Measurements from ENCODE around the gene ZEB1.
"Not testable (repeated sequence)": the region's sequence is repeated elsewhere in the genome, so short reads cannot be mapped to it uniquely, and the experiment has no call there.

Gene ZEB1

DNA sequence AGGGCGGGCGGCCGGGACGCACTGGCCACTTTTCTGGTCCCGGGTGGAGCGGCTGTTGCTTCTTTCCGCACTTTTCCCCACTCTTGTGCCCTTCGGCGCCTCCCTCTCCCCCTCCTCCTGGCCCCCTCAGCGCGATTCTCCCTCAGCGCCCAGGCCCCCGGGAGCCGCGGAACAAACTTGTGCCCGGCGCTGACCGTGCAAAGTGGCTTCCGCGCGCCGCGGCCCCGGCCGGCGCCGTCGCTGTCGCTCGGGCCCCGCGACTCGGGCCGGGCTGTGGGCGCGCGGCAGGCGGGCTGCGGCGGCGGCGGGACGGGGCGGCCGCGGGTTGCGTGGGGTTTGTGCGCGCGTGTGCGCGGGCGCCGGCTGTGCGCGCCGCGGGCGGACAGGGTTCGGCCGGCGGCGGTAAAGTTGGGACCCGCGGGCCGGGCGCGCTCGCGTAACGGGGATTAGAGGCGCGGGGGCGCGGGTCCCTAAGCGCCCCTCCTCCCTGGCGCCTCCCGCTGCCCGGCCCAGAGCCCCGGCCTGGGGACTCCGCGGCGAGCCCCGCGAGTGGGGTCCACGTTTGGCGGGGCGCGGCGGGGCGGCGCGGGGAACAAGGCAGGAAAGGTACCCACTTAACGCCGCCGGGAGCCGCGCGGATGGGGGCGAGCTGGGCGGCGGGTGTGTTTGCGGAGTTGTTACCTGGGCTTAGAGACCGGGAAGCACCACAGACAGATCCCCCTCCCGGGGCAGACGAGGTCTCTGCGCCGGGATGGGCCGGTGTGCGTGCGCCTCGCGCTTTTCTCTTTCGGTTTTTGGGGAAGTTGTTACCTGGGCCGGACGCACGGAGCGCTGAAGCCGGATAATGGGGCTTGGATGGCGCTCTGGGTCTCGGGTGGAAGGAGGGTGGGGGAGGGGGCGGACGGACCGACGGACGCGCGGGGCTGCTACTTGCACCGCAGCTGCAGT, 860 bp downstream of the ZEB1 start:
- peak; percentile 44 for DNase-seq

DNA sequence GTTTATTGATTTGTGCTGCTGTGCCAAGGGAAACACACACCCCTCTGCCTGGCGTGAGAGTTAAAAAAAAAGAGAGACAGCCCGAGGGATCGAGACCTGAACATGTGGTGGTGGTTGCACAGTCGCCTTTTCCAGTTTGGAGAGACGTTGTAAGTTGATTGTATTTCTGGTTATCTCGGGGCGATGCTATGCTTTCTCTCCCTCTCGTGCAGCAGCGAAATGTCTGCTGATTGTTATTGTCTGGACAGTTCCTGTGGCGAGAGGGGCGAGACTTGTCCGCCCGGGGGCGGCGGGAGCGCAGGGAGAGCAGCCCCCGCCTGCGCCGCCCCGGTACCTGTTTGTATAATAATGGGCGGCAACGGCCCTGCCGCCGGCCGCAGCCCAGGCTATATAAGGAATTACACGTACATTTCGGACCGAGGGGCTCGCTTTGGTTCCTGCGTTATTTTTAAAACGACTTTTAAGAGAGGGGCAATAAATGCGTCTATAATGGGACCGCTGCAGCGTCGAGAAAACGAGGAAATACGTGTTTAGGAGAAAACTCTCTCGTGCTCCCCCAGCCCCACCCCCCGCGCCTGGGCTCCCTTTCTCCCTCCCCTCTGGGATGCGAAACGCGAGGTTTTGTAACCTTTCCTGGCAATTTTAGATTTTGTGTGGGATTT, 1.7 kb downstream of the ZEB1 start:
- peak; percentile 47 for DNase-seq

DNA sequence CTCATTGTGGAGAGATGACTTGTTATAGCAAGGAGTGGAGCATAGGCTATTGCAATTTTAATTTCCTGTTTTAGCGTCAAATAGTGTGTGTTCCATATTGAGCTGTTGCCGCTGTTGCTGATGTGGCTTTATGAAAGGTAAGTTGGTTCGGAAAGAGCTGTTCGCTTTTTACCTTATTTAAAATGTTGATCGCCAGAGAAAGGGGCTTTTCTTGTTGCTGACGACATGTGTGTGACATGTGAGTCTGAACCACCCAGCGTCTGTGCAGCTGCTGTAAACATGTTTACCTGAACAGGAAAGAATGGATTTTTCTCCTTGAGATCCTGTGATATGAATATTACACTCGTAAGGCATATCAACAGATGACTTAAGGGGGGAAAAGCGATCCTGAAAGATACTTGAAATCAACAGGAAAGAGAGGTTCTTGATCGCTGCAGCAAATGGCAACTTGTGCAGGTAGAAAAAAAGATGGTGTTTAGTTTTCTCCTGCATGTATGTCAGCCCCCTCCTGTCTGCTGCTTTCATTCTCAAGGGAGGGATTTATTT, 2.5 kb downstream of the ZEB1 start:
- no peak for DNase-seq

DNA sequence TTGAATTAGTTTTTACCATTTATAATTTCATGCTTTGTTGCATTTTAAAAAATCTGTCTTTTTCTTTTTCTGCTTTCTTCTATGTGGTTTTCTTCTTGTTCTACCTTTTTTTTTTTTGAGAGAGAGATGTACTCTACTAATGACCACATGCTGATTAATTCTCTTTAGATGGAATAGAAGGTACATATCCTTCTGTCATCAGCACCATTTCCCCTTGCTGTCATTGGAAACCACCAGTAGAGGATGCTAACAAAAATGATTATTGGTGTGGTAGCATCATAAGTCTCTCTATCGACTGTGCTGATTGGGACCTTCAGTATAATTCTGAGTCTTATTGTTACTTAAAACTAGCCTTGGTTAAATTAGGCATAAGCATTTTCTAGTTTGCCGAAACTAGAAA, 3.6 kb downstream of the ZEB1 start:
- no peak for DNase-seq

DNA sequence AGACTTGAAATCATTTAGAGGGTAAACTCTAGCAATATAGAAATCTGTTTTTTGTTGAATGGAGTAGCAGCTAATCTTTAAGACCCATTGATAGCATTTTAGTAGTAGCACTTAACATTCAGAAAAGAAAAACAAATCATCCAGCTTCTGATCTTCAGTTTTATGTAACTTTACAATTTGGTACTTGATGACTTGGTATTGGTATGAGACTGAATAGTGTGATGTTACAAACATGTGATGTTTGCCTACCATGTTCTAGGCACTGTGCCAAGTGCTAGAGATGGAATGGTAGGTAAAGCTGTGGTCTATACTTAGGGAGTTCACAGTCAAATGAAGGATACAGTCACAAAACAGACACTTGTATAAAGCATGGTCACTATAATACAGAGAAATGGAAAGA, 21.3 kb downstream of the ZEB1 start:
- no peak for DNase-seq

DNA sequence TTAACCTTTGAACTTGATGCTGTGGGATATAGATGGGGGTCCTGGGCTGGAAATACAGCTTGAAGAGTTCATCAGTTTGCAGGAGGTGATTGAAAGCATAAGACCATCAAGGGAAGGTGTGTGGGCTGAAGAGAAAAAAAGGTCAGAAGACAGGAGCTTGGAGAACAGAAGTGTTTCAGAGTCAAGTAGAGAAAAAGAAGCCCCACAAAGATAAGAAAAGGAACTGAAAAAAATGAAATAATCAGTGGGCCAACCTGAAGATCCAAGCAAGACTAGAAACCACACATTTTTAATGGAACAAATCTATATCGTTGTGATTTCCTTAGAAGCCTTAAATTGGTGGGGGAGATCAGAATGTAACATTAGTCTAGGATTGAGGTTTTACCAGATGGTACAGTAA, 22.5 kb downstream of the ZEB1 start:
- DNase-seq = no peak

DNA sequence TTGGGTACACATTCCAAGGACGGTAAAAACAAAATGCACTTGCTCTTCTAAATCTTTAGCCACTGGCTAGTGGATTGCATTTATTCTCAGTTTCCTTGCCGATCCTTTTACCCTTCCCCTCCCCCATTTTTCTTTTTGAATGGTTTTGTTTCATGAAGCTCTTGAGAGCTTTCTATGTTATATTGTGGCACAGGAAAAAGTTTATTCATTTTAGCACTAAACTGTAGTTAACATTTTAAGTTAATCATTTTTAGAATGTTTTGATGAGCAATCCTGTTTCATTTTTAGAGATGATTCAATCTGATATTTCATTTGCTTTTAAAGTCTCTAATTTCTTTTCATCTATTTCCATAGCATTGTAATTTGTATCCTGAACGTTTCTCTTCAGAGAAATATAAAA, 24.0 kb downstream of the ZEB1 start:
- DNase-seq = no peak

DNA sequence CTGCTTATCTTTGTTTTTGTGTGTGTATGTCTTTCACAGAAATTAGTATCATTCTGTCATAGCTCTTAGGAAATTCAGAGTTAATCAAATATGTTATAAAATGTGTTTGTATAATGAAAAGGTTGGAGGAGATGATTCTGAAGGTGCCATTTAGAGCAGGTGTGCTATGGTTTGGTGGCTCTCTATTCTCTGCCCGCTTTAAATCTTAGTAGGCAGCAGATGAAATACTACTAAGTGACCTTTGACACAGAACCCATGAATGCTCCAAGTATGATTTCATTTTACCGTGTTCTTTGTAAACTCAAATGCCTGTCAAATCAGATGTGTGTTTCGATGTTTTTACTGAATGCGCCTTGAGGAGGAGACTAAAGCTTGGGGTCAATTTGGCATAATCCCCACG, 24.5 kb downstream of the ZEB1 start:
- no peak for DNase-seq

DNA sequence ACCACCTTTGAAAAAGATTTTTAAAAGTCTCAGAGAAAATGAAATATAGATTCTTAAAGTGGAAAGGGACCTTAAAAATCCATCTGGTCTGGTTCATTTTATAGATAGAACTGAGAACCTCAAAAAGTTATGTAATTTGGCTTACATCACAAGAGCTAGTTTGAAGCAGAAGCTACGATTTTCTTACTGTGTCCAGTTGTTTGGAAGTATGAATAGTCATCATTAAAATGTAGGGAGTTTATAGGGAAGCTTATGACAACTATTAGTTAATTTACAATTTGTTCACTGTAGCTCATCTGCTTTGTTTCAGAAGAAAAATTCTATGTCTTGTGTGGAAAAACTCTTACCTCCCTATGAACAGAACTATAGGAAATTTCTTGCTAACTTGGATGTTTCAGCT, 26.9 kb downstream of the ZEB1 start:
- DNase-seq = no peak

DNA sequence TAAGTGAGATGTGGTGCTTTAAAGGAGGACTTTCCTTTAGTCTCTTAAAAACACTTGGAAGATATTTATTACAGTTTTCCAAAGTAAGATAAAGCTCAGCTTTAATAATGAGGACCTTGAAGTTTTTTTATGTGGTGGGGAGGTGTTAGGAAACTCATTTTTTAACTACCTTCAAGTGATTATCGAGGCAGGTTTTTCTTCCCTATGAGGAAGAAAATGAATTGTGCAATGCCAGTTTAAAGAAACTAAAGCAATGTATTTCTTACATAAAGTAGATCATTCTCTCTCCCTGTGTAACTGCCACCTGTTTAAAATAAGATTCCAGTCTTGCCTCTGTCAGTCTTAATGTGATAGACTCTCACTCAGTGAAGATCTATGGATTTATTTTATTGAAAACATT, 27.9 kb downstream of the ZEB1 start:
- DNase-seq = no peak

DNA sequence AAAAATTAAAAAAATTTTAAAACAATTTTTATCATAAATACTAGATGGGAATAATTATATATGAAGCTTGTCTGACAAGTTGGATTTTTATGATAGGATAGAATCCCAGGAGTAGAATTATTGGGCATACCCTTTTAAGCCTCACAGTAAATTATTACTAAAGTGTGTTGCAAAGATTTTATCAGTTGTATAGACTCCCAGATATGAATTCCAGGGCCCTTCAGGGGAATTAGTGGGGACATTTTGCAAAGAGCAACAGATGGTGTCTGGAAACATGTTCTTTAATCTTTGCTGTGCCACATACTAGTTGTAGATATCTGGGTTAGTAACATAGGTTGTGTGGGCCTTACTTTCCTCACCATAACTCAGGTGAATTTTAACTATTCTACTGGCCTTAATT, 28.7 kb downstream of the ZEB1 start:
- DNase-seq = no peak

DNA sequence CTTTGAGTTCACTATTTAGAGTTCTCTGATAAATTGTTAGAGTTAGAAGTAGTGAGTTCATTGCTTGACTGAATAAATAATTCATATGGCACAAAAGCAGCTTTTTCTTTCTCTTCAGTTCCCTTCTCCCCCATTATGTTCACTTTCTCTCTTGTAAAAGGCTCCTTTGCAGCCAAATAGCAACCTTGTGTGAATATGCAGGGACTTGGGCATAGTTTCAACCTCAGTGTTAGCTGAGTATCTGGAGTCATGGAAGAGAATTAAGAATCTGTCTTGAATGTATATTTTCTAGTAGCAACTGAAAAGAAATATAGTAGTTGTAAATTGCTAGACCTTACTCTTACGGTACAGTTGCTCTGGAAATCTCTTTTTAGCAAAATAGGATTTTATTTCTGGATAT, 31.9 kb downstream of the ZEB1 start:
- no peak for DNase-seq

DNA sequence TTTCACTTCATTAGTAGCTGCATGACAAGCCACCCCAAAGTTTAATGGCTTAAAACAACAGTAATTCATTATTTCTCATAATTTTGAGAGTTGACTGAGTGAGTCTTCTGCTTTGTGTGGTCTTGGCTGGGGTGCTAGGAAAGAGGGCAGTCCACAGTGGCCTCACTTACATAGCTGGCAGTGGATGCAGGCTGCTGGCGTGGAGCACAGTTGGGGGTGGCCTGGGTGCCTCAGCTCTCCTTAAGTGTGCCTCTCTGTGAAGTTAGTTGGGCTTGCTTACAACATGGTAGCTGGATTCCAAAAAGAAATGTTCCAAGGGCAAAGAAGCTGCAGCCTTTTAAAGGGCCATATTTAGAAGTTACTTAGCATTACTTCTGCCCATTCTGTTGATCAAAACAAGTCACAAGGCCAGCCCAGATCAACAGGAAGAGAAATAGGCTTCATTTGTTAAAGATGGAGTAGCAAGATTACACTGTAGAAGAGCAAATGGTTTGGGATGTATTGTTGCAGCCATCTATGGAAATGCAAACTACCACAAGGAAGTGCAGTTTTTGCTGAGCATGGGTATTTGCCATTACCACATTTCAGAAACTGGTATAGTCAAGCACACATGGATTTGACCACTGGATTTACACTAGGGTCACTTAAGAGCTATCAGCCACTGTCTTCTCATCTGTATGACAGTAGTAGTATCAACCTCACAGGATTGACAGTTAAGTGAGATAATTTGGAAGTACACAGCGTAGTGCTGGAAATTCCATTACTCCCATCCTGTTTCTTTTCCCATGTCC, 33.6 kb downstream of the ZEB1 start:
- no peak for DNase-seq

DNA sequence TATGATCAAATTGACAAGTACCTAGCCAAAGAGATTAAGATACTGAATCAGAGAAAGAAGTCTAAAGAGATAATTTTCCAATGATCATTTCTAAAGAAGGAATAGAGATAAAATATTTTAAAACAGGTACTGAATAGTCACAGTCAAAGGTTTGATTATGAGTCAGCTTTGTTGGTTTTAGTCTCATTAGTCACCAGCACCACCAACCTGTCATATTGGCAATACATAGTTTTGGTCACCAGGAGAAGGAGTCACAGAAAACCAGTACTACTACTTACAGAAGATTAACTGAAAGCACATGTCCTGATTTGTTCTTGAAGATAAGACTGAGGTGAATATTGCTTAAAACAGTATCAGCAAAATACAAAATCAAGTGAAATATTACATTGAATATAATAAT, 34.6 kb downstream of the ZEB1 start:
- no peak for DNase-seq

DNA sequence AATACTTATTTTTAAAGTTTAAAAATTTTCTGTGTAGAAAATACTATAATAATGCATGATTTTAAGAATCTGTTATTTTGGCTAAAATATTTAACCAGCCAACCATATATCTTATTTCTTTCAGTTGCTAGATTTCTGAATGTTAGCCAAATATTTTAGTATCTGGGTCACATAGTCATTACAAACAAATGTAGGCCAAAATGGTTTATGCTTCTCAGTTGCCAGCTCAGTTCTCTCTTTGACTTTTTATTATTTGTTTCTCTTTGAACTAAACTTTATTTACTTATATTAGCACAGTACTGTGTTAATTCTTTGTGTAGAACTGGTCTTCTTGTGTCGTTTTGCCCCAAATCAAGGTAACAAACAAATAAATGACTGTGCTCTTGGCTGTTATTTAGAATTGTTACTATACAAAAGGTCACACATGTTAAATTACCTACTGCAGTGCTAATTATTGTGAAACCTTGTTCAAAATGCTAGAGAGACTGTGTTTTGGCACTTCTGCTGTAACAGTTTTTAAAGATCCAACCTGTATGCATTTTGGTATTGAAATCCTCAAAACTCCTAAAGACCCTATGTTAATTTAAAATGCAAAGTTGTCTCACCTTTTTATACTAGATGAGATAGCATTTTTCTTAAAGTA, 39.8 kb downstream of the ZEB1 start:
- DNase-seq = no peak

DNA sequence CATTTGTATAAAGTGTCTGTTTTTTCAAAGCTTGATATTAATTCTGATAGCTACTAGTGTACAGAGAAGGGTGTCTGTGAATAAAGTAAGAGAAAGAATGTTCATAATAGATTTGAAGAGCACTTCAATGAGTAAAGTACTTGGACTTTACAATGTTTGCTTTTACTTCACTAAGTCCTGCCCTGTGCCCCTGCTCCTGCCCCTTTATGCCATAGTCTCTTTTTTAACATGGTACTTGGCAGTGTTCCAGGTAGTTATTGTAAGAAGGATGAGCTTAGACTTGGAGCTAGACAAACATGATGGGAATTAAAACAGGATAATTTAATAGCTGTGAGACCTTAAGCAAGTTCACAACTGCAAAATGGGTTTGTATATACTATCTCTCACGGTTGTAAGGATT, 41.0 kb downstream of the ZEB1 start:
- no peak for DNase-seq

DNA sequence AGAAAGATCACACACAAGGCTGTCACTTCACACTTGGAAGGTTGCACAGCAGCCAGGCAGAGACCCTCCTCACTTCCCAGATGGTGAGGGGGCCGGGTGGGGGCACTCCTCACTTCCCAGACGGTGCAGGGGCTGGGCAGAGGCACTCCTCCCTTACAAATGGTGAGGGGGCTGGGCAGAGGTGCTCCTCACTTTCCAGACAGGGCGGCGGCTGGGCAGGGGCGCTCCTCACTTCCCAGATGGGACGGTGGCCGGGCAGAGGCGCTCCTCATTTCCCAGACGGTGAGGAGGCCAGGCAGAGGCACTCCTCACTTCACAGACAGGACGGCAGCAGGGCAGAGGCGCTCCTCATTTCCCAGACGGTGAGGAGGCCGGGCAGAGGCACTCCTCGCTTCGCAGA, 42.5 kb downstream of the ZEB1 start:
- not testable (repeated sequence) for DNase-seq

DNA sequence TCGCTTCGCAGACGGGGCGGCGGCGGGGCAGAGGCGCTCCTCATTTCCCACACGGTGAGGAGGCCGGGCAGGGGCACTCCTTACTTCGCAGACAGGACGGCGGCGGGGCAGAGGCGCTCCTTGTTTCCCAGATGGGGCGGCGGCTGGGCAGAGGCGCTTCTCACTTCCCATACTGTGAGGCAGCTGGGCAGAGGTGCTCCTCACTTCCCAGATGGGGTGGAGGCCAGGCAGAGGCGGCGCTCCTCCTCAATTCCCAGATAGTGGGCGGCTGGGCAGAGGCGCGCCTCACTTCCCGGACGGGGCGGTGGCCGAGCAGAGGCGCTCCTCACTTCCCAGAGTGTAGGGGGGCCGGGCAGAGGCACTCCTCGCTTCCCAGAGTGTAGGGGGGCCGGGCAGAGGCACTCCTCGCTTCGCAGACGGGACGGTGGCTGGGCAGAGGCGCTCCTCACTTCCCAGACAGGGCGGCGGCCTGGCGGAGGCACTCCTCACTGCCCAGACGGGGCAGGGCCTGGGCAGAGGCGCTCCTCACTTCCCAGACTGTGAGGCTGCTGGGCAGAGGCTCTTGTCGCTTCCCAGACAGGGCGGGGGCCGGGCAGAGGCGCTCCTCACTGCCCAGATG, 43.1 kb downstream of the ZEB1 start:
- no peak for DNase-seq

DNA sequence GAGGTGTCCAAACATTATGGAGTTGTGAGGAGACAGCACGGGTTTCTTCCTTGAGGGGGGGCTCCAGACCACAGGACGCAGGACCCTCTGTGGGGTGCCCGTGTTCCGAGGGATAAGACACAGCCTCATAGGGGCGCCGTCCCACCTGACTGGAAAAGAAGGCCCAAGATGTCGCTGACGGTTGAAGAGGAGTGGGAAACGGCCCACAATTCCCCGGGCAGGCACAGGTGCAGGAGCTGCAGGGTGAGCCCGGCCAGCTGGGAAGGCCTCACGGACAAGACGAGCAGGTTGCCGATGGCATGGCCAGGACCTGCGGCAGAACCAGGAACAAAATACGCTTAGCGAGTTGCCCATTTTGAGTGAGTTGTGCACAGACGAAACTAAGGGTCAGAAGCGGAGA, 44.7 kb downstream of the ZEB1 start:
- DNase-seq = not testable (repeated sequence)

DNA sequence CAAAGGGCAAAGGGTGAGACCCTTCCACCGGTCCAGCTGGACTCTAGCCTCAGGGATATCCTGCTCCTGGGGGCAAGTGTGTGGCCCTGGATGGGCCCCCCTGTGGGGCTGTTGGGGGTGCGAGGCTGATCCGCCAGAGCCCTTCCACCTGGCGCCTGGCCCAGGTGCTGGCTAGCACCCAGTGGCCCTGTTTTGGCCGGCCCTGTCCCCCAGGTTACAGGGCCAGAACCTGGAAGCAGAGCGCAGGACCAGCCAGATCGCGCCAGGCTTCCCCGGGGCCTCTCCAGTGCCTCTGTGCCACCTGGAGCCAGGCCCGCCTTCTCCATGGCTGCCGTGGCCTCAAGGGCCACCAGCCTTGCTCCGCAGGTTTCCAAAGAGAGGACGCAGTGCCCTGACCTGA, 45.2 kb downstream of the ZEB1 start:
- DNase-seq = not testable (repeated sequence)

DNA sequence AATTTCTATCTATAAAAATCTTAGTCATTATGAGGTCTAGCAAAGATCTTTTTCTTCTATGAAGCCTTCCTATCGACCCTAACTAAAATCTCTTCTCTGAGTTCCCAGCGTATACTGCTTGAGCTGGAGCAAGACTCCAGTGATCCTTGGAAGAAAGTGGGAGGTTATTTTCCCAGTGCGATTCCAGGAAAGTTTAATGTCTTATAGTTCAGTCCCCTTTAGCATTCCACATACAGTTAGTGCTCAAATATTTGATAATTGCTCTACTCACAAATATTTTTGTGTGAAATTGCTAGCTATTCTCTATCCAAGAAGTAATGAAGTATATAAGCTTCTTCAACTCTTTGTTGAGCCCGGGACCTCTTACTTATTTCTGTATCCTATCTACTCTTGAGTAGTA, 47.7 kb downstream of the ZEB1 start:
- no peak for DNase-seq

DNA sequence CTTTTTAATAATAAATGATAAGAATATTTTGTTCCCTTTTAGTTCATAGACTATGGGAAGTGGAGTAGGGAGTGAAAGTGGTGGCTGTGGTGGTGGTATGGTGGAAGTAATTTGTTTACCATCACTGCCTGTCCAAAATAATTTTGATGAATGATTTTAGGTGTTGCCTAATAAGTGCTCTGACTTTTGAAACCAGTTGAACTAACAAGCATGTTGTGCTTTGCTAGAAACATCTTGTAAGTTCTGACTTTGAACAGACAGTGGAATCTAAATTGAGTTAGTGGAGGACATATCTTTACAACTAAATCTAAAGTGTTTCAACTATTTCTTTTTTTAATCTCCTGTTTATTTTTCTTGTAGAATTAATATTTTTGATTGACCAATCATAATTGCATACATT, 49.7 kb downstream of the ZEB1 start:
- no peak for DNase-seq
